ENCODE measurements around the gene DIO2.

Gene DIO2

DNA sequence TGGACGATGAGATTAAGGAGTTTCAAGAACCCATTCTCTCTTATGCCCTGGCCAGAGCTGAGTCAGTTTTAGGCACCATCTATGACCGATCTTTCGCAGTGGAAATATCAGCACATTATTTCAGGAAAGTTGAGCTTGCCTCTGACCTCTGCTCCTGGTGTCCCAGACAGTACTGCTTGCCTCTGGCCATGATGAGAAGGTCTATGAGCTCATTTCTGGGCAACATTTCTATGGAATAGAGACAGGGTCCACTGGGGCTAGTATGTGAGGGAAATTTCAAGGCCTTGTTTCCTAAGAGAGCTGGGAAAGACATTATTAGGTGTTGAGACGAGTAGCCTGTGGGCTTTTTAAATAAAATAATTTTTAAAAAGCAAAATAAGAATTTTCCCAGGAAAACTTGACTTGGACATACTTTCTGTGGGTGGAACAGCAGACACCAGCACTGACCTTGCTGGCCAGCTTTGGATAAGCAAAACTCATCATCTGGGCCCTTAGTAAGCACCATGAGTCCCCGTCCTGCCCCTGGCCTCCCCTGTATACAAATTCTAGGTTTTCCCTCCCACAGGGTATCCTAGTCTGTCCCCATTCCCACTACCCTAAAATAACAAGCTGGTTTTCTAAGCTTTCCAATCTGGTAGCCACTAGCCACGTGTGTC is 43.4 kb downstream of the DIO2 start:
- no peak for DNase-seq

DNA sequence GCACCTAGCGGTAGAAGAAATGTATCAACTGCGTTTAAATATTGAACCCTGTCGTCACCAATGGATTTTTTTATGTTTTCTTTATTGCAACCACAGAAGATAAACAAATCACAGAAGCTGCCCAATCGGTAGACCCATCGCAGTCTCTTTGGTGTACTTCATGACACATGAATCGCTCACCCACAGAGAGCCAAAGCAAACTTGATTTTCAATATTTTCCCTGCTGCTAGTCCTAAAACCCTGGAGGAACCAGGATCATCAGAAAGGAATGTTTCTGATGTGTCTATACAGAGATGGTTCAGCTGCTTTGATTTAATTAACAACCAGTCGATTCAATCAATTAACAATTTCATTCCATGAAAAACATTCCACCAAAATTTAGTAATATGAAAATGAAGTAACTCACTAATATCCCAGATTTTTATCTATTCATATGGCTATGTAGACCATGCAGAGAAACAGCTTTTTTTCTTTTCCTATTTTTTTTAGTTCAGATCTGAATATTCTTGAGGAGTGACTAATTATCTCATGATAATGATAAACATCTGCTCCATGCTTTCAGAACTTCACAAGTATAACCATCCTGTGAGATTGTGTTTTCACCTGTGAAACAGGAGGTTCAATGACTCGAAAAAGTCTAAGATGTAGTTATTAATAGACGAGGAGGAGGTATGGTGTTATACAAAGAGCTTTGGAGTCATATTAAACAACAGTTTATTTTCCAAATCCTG is 46.1 kb downstream of the DIO2 start:
- DNase-seq, result no peak

DNA sequence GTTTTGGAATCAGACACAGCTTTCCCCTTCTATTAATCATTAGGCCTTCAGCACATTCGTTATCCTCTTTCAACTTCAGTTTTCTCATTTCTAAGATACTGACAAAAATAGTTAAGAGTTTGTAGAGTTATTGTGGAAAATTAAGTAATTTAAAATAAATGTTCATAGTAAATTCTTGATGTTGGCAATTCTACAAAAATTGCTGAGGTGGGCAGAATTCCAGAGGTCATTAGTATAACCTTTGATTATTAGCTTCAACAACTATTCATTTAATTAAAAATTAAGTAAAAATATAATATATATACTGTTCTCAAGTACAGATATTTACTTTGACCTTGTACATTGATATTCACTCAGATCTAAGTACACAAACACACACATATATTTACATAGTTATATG is 58.5 kb downstream of the DIO2 start:
- DNase-seq, result no peak

DNA sequence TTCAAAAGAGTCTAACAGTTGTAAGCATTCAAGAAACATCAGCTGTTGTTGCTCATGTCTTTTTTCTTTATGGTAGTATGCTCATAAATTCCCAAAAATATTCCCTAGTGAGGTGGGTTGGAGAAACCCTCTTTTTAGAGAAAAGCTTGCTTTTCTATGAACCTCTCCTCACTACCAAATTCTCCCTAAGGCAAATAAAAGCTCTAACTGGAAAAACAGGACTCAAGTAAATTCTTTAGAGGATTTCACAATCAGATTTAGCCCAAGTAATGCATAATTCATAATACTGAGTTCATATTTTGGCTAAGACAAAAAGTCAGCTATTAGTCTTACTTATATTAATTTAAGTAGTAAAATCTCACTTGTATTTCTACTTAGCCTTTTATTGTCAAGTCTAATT is 59.1 kb downstream of the DIO2 start:
- no peak for DNase-seq

DNA sequence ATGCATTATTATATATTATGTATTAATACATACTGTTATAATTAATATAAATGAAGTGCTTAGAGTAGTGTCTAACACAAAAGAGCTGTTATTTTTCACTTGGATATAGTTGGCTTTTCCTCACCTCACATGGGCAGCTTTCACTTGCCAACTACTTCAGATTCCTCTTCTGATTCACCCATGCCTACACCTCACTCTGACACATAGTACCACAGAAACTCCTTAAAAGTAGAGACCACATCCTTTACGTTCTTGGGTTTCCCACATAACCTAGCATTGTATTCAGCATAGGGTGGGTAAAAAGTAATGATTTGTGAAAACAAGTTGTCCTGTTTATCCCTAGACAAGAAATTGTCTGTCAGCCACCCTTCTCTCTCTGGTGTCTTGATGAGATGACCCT is 61.0 kb downstream of the DIO2 start:
- DNase-seq, result no peak
